Thyroid gland (tissue), 4 donors: ENCODE results near the gene HIVEP3. TPM values are rescaled to one million over a fixed set of nuclear protein-coding genes. Genes with fewer than 3 reads are reported as not detected.

Source experiments
- DNase-seq, 2 donors: peaks; one replicate each; pipeline ENCODE4 v3.0.0-alpha.2; 2019
- H3K27ac ChIP-seq, 3 donors: fragments of 200-600 bp; sonication (generic); 1 replicate in 2 of 3; 2 replicates in 1 of 3; pipeline ENCODE4 v1.5.1; 2016 to 2019; ENCODE audit warnings: mild to moderate bottlenecking in 1 of 3, moderate library complexity in 1 of 3
- H3K27me3 ChIP-seq: fragments of 200-600 bp; sonication (generic); one replicate; pipeline ENCODE4 v1.5.1; 2019
- H3K36me3 ChIP-seq, 2 donors: fragments of 200-600 bp; sonication (generic); one replicate each; pipeline ENCODE4 v1.5.1; 2016 to 2019
- H3K4me1 ChIP-seq, 2 donors: fragments of 200-600 bp; sonication (generic); one replicate each; pipeline ENCODE4 v1.5.1; 2017 to 2019
- H3K4me3 ChIP-seq, 3 donors: fragments of 200-600 bp; sonication (generic); replicated peaks in 1 of 3; 1 replicate in 2 of 3; 2 replicates in 1 of 3; pipeline ENCODE4 v1.5.1; 2016; ENCODE audit warnings: mild to moderate bottlenecking in 1 of 3
- H3K9me3 ChIP-seq: fragments of 200-600 bp; sonication (generic); one replicate; pipeline ENCODE4 v1.5.1; 2017
- POLR2A ChIP-seq, 2 donors: fragments of 450-650 bp; IDR thresholded peaks; one replicate each; pipeline ENCODE4 v1.6.1; 2017; ENCODE audit warnings: antibody characterized with exemption in 2 of 2, mild to moderate bottlenecking in 2 of 2, moderate library complexity in 1 of 2
- WGBS, 2 donors: methylation state at CpG; one replicate each; pipeline ENCODE4 v1.1.5; 2017; 5-methylcytosine and 5-hydroxymethylcytosine counted together
- intact Hi-C: fragments of 100-400 bp; cut with DNase I; formaldehyde crosslinking; loops from one replicate; pipeline ENCODE4 v1.15.1; 2023
- total RNA-seq, 4 donors: library from RNA; depleted of rRNA; stranded (reverse); fragments of >200 nt; gene quantifications; one replicate each; pipeline ENCODE4 v1.2.3, GENCODE V29; 2016
- TF ChIP-seq, protein P1 (sequence below), 6 experiments: fragments of 200-600 bp in 3 of 6; fragments of 450-650 bp in 3 of 6; sonication (generic) in 3 of 6; IDR thresholded peaks; one replicate each; pipeline ENCODE4 v1.5.1; 2016 to 2019; ENCODE audit warnings: antibody characterized with exemption in 6 of 6, mild to moderate bottlenecking in 2 of 6, inconsistent platforms in 1 of 6, moderate library complexity in 1 of 6

HIVEP3 gene
- total RNA-seq, 4 donors from 2014 or later = 9.7 to 13.5 (median 12.5) TPM

GRCh38 chr1:41659903-41660302, 258.8 kb downstream of the HIVEP3 start:
- Histone ChIP-seq H3K36me3 (no peaks in the 10 kb centered on the region), H3K4me1 (peaks cover 9 to 16% of the 10 kb centered on the region in 2 donors), H3K4me3 (no peak overlapping the region), H3K27ac (no peak overlapping the region), H3K9me3 (no peaks in the 10 kb centered on the region), H3K27me3 (no peaks in the 10 kb centered on the region)
- intact Hi-C loops = no loop called here
- 94 to 95% methylated on average over 5 of the region's 5 CpGs for WGBS, 2 donors
- no peak for TF ChIP-seq POLR2A (IDR thresholded peaks at IDR 0.05)
- TF ChIP-seq, protein P1, sequence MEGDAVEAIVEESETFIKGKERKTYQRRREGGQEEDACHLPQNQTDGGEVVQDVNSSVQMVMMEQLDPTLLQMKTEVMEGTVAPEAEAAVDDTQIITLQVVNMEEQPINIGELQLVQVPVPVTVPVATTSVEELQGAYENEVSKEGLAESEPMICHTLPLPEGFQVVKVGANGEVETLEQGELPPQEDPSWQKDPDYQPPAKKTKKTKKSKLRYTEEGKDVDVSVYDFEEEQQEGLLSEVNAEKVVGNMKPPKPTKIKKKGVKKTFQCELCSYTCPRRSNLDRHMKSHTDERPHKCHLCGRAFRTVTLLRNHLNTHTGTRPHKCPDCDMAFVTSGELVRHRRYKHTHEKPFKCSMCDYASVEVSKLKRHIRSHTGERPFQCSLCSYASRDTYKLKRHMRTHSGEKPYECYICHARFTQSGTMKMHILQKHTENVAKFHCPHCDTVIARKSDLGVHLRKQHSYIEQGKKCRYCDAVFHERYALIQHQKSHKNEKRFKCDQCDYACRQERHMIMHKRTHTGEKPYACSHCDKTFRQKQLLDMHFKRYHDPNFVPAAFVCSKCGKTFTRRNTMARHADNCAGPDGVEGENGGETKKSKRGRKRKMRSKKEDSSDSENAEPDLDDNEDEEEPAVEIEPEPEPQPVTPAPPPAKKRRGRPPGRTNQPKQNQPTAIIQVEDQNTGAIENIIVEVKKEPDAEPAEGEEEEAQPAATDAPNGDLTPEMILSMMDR (IDR thresholded peaks at IDR 0.05) = no peak
- DNase-seq = no peak

DNA sequence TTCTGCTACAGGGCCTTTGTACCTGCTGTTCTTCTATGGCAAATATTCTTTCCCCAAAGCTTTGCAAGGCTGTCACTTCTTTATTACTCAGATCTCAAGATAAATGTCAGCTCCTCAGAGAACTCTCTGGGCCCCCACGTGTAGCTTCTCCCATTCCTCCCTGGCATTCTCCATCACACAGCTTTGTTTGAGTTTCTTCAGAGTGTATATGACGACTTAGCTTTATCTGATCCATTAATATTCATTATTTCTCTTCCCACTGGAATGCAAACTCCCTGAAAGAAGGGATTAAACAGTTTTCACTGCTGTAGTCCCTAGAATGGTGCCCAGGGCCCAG, 259.6 kb downstream of the HIVEP3 start:
- intact Hi-C loops = no loop called here
- Histone ChIP-seq H3K27ac (no peak overlapping the region), H3K27me3 (no peaks in the 10 kb centered on the region), H3K4me3 (no peak overlapping the region), H3K4me1 (peaks cover 9 to 16% of the 10 kb centered on the region in 2 donors), H3K36me3 (no peaks in the 10 kb centered on the region), H3K9me3 (no peaks in the 10 kb centered on the region)
- WGBS, 2 donors = 88 to 94% methylated on average over 2 of the region's 2 CpGs
- TF ChIP-seq POLR2A (IDR thresholded peaks at IDR 0.05) = no peak
- TF ChIP-seq, protein P1 (IDR thresholded peaks at IDR 0.05) = no peak
- DNase-seq = no peak

GRCh38 chr1:41658431-41659158, 260.1 kb downstream of the HIVEP3 start:
- H3K27me3 ChIP-seq = no peaks in the 10 kb centered on the region
- peaks cover 9 to 16% of the 10 kb centered on the region in 2 donors for H3K4me1 ChIP-seq
- no peak overlapping the region for H3K27ac ChIP-seq
- TF ChIP-seq, protein P1 (IDR thresholded peaks at IDR 0.05) = no peak
- TF ChIP-seq POLR2A (IDR thresholded peaks at IDR 0.05) = no peak
- DNase-seq = peak in 1 of 2 donors; percentile 58
- 69 to 84% methylated on average over 12 of the region's 12 CpGs for WGBS, 2 donors
- H3K4me3 ChIP-seq = no peak overlapping the region
- intact Hi-C loops = no loop called here
- no peaks in the 10 kb centered on the region for H3K9me3 ChIP-seq
- no peaks in the 10 kb centered on the region for H3K36me3 ChIP-seq

- intact Hi-C loops = no loop called here
- TF ChIP-seq, protein P1 (IDR thresholded peaks at IDR 0.05) = no peak
- no peak for TF ChIP-seq POLR2A (IDR thresholded peaks at IDR 0.05)
- WGBS, 2 donors = 95% methylated on average over 7 of the region's 7 CpGs
These were observed 260.9 kb downstream of the HIVEP3 start for GRCh38 chr1:41657679-41658295.

GRCh38 chr1:41656825-41657500, 261.8 kb downstream of the HIVEP3 start:
- DNase-seq = no peak
- H3K4me1 ChIP-seq = peaks cover 9% of the 10 kb centered on the region in 2 donors
- no peak overlapping the region for H3K4me3 ChIP-seq
- H3K27me3 ChIP-seq = no peaks in the 10 kb centered on the region
- 91 to 92% methylated on average over 9 of the region's 9 CpGs for WGBS, 2 donors
- H3K27ac ChIP-seq = no peak overlapping the region
- no peaks in the 10 kb centered on the region for H3K36me3 ChIP-seq
- intact Hi-C loops = no loop called here
- H3K9me3 ChIP-seq = no peaks in the 10 kb centered on the region
- TF ChIP-seq, protein P1 (IDR thresholded peaks at IDR 0.05) = no peak

More at GRCh38 chr1:41657679-41658295, 260.9 kb downstream of the HIVEP3 start:
- Histone ChIP-seq H3K27me3 (no peaks in the 10 kb centered on the region), H3K4me1 (peaks cover 9 to 13% of the 10 kb centered on the region in 2 donors), H3K4me3 (no peak overlapping the region), H3K27ac (no peak overlapping the region), H3K36me3 (no peaks in the 10 kb centered on the region), H3K9me3 (no peaks in the 10 kb centered on the region)
- DNase-seq = no peak
